H7 (cell line): ENCODE results near the gene GARIN5A. TPM values are rescaled to one million over a fixed set of nuclear protein-coding genes. Genes with fewer than 3 reads are reported as not detected.

Source experiments
- DNase-seq: peaks from one replicate; pipeline ENCODE4 v3.0.0; 2012
- H3K27me3 ChIP-seq: 2 replicates; pipeline ENCODE4 v1.6.0; 2011; ENCODE audit warnings: mild to moderate bottlenecking, low read length; ENCODE audit not compliant: control insufficient read depth, insufficient read depth
- H3K36me3 ChIP-seq: replicated peaks from 2 replicates; pipeline ENCODE4 v1.5.1; 2011; ENCODE audit warnings: low read length; ENCODE audit not compliant: control insufficient read depth, insufficient read depth
- H3K4me3 ChIP-seq: 2 replicates; pipeline ENCODE4 v1.5.1; 2011; ENCODE audit warnings: low read depth, mild to moderate bottlenecking, control low read depth, low read length, moderate library complexity; ENCODE audit not compliant: insufficient read depth
- total RNA-seq: library from RNA; depleted of rRNA; stranded (reverse); fragments of >200 nt; shearing (Covaris generic); gene quantifications from 2 replicates; pipeline ENCODE4 v1.2.3, GENCODE V29; 2014

The GARIN5A gene
- total RNA-seq, 1 experiment from 2014 or later: 4.5 TPM

- Histone ChIP-seq H3K36me3 (no peaks in the 10 kb centered on the region), H3K4me3 (no peak overlapping the region), H3K27me3 (no peaks in the 10 kb centered on the region; the same call in 1 of the 2 replicates)
- DNase-seq: no peak
Observed at GRCh38 chr19:50467566-50467965, 9.1 kb downstream of the GARIN5A start.

GRCh38 chr19:50466706-50467039 is 10.0 kb downstream of the GARIN5A start:
- H3K4me3 ChIP-seq: no peak overlapping the region
- no peaks in the 10 kb centered on the region for H3K36me3 ChIP-seq
- DNase-seq: no peak
- no peaks in the 10 kb centered on the region; the same call in 1 of the 2 replicates for H3K27me3 ChIP-seq

- Histone ChIP-seq H3K36me3 (no peaks in the 10 kb centered on the region), H3K4me3 (no peak overlapping the region), H3K27me3 (no peaks in the 10 kb centered on the region; the same call in 1 of the 2 replicates)
- DNase-seq: peak; percentile 94
Observed at GRCh38 chr19:50465986-50466705, 10.5 kb downstream of the GARIN5A start.

GRCh38 chr19:50465000-50465399 is 11.6 kb downstream of the GARIN5A start:
- no peak overlapping the region for H3K4me3 ChIP-seq
- no peaks in the 10 kb centered on the region; the same call in 1 of the 2 replicates for H3K27me3 ChIP-seq
- H3K36me3 ChIP-seq: no peaks in the 10 kb centered on the region
- no peak for DNase-seq

GRCh38 chr19:50464348-50464747 is 12.3 kb downstream of the GARIN5A start:
- no peaks in the 10 kb centered on the region for H3K36me3 ChIP-seq
- DNase-seq: no peak
- no peaks in the 10 kb centered on the region; the same call in 1 of the 2 replicates for H3K27me3 ChIP-seq
- H3K4me3 ChIP-seq: no peak overlapping the region

- no peak for DNase-seq
- no peak overlapping the region for H3K4me3 ChIP-seq
Observed at GRCh38 chr19:50462970-50463369, 13.7 kb downstream of the GARIN5A start.

GRCh38 chr19:50461066-50461875 is 15.4 kb downstream of the GARIN5A start:
- no peaks in the 10 kb centered on the region for H3K36me3 ChIP-seq
- DNase-seq: peak; percentile 95
- peaks cover 2% of the 10 kb centered on the region; the same call in 1 of the 2 replicates for H3K27me3 ChIP-seq
- no peak overlapping the region for H3K4me3 ChIP-seq

More at GRCh38 chr19:50462970-50463369, 13.7 kb downstream of the GARIN5A start:
- peaks cover 2% of the 10 kb centered on the region; the same call in 1 of the 2 replicates for H3K27me3 ChIP-seq
- no peaks in the 10 kb centered on the region for H3K36me3 ChIP-seq

- DNase-seq: no peak
- Histone ChIP-seq H3K27me3 (peaks cover 2% of the 10 kb centered on the region; the same call in 1 of the 2 replicates), H3K4me3 (no peak overlapping the region), H3K36me3 (no peaks in the 10 kb centered on the region)
Observed at GRCh38 chr19:50460161-50460765, 16.4 kb downstream of the GARIN5A start.

- no peaks in the 10 kb centered on the region for H3K36me3 ChIP-seq
- no peak for DNase-seq
Observed at GRCh38 chr19:50459638-50460037, 17.0 kb downstream of the GARIN5A start.

GRCh38 chr19:50459067-50459456 is 17.6 kb downstream of the GARIN5A start:
- no peak overlapping the region for H3K4me3 ChIP-seq

More at GRCh38 chr19:50459638-50460037, 17.0 kb downstream of the GARIN5A start:
- no peak overlapping the region for H3K4me3 ChIP-seq
- peaks cover 2% of the 10 kb centered on the region; the same call in 1 of the 2 replicates for H3K27me3 ChIP-seq

GRCh38 chr19:50458396-50459066 is 18.1 kb downstream of the GARIN5A start:
- H3K4me3 ChIP-seq: no peak overlapping the region
- H3K27me3 ChIP-seq: peaks cover 2% of the 10 kb centered on the region; the same call in 1 of the 2 replicates
- peak; percentile 75 for DNase-seq
- no peaks in the 10 kb centered on the region for H3K36me3 ChIP-seq

More at GRCh38 chr19:50459067-50459456, 17.6 kb downstream of the GARIN5A start:
- Histone ChIP-seq H3K27me3 (peaks cover 2% of the 10 kb centered on the region; the same call in 1 of the 2 replicates), H3K36me3 (no peaks in the 10 kb centered on the region)
- no peak for DNase-seq

GRCh38 chr19:50457300-50457699 is 19.3 kb downstream of the GARIN5A start:
- no peak for DNase-seq
- Histone ChIP-seq H3K36me3 (no peaks in the 10 kb centered on the region), H3K4me3 (no peak overlapping the region), H3K27me3 (peaks cover 2% of the 10 kb centered on the region; the same call in 1 of the 2 replicates)

GRCh38 chr19:50455992-50456391 is 20.7 kb downstream of the GARIN5A start:
- Histone ChIP-seq H3K36me3 (no peaks in the 10 kb centered on the region), H3K4me3 (no peak overlapping the region), H3K27me3 (peaks cover 2% of the 10 kb centered on the region; the same call in 1 of the 2 replicates)
- DNase-seq: no peak

- Histone ChIP-seq H3K4me3 (no peak overlapping the region), H3K36me3 (no peaks in the 10 kb centered on the region), H3K27me3 (no peaks in the 10 kb centered on the region; the same call in 1 of the 2 replicates)
- DNase-seq: no peak
Observed at GRCh38 chr19:50453243-50453642, 23.4 kb downstream of the GARIN5A start.
